GM21619 (cell line): ENCODE results near the gene PCDH15.
"Not testable (repeated sequence)": the region's sequence is repeated elsewhere in the genome, so short reads cannot be mapped to it uniquely, and the experiment has no call there.

ENCODE experiments used
- ATAC-seq: cut with Tn5 transposase; IDR thresholded peaks from one replicate; pipeline ENCODE4 v1.9.1; 2021; ENCODE audit not compliant: unreplicated experiment

PCDH15 gene

DNA sequence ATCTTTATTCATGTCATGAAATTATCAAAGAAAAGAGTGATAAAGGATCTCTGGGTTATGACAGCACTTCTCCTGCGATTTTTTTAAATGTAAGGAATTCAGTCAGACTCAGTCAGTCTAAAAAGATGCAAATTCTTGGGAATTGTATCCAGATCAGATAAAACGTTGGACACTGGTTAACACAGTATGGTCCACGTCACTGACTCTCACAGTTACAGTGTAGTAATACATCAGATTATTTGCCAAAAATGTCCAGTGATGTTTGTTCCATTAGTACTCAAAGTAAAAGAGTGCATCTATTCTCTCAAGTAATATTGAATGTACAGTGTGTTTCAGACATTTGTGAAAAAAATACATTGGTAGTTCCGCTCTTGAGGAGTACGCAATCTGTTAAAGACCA is 224.5 kb downstream of the PCDH15 start:
- ATAC-seq: no peak

DNA sequence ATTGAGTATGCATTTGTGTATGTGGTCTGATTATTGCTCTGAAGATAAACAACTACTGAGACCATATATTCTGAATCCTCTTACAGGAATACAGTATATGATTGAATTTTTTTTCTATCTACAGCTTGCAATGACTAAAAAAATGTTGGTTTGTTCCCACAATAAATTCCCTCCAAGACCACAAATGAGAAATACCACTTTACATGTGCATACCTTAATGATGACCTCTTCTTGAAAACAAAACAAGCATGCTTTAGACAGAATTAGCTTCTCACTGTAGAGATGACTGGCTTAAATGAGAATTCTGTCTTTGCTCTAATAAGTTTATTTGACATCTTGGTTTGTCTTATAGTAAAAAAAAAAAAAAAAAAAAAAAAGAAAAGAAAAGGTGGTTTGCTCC is 241.5 kb downstream of the PCDH15 start:
- ATAC-seq: no peak

DNA sequence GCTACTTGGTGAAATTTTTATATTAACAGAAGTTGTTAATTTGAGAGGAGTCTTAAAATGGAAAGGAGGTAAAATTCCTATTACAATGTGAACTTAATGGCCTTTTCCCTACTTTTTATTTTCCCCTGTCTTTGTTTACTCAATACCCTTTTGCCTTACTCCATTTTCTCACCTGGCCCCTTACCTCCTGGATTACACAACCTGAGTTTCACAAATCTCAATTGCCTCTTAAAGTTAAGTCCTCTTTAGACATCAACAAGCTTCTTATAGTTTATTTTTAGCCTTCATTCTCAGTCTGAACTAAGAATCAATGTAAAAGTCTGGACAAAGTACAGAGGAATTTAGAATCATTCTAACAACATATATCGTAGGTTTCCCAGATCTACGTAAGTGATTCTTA is 247.0 kb downstream of the PCDH15 start:
- ATAC-seq: no peak

DNA sequence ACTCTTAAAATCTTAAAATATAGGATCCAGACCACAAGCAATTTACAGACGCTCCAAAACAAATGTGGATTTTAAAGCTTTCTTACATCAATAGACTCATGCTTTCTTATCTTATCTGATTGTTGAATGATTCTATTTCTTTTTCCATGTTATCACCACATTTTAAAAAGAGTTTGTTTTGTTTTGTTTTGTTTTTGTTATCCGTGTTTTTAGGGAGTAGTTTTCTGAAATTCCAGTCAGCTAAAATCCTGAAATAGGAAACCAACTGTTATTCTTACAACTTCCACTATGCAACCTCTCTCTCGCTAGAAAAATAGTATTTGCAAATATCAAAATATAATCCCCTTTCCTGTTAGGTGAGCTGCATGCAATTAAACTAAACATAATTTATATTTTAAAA is 251.0 kb downstream of the PCDH15 start:
- no peak for ATAC-seq

DNA sequence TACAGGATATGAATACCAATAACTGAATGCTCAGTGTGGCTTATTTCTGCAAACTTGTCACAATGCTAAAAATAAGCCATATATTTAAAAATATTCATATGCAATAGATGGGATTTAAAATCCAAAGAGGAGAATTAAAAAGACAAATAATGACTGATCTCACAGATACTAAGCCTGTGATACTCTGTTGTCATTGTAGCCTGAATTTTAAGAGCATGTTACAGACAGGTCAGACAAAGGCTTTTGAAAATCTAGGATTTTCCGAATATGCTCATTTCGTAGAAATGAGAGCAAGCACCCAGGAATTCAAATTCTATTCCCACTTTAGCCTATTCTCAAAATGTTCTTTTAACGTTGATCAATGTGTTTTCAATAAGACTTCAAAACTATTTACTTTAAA is 269.7 kb downstream of the PCDH15 start:
- ATAC-seq: no peak

GRCh38 chr10:54530299-54530698 is 270.7 kb downstream of the PCDH15 start:
- no peak for ATAC-seq

DNA sequence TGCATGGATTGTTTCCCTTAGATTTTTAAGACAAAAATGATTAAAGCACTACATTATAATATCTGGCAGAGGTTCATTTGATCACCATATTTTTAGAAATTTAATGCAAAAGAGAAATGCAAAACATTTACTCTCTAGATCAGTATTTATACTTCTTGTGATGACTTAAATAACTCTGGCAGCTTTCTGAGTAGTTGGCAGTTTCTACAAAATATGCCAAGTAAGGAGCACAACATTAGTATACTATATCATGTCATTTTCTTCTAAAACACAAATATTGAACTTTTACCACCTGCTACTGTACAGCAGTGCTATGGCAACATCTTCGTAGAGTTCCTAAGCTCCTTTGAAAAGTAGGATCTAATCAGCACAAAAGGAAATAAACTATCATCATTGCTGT is 275.2 kb downstream of the PCDH15 start:
- ATAC-seq: no peak

GRCh38 chr10:54515244-54515643 is 285.8 kb downstream of the PCDH15 start:
- not testable (repeated sequence) for ATAC-seq

DNA sequence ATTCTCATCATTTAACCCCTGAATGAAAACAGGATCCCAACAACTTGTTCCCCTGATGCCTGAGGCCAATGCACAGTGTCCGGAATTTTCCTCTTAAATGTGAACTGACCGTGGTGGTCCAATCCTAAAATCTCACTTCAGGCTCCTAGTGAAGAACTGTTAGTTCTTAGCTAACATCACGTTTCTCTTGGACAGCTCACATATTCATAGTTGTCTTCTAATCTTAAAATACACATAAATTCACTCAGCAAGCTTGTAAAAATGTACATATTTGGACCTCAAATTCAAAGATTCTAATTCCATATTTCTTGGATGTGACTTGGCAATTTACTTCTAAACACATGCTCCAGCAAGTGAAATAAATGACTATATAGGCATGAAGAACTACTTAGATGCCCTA is 297.2 kb downstream of the PCDH15 start:
- no peak for ATAC-seq

- ATAC-seq: no peak
These were observed 299.1 kb downstream of the PCDH15 start for GRCh38 chr10:54501929-54502328.

DNA sequence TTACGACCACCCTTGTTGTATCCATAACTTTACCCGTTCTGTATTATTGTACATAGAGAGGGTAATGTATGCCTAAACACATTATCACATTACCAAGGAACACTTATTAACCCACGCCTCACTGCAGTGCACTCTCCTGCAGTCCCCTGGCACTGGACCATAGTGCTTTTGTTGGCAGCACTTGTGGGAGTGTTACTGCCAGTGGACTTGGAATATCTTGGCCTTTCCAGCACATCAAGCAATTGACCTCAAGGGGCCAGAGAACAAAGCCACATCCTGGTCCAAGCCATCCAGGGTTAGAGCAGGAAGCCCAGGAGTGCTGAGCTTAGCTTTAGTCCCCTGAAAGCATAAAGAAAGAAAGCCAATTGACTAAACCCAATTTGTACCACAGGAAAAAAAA is 304.2 kb downstream of the PCDH15 start:
- no peak for ATAC-seq

DNA sequence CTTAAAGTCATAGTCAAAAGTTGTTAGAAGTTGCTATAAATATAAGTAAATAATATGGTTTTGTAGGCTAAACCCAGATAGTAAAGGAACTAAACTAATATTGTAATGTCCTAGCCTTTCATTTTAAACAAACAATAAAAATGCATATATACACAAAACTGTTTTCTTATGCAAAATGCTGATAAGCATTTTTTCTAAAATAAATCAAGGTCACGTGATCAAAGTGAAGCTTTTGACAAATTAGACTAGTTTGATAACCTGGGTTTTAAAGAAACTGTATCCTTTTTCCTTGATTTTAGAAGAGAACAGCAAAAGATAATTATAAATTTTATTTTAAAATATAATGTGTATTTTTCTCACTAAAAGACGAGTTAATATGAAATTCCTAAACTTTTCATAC is 313.3 kb downstream of the PCDH15 start:
- no peak for ATAC-seq

- ATAC-seq: no peak
These were observed 315.1 kb downstream of the PCDH15 start for GRCh38 chr10:54485971-54486370.

DNA sequence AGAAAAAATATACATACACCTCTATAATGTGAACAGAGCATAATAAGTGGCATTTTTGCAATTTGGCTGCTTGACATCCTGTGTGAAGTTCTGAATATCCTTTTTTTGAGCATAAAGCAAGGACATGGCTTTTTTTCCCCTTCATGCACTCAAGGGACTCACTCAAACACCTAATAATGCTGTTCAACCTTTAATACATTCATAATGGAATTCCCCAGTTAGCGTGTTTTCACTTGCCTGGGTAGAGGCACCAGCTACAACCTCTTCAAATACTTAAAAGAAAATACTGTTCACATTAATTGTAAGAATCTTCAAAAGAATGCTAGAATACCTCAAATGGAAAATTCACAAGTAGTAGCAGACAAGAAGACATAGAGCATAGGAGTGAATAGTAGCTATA is 316.8 kb downstream of the PCDH15 start:
- no peak for ATAC-seq

GRCh38 chr10:54478601-54479000 is 322.4 kb downstream of the PCDH15 start:
- no peak for ATAC-seq

- no peak for ATAC-seq
These were observed 323.3 kb downstream of the PCDH15 start for GRCh38 chr10:54477738-54478137.

GRCh38 chr10:54470324-54470631 is 330.8 kb downstream of the PCDH15 start:
- no peak for ATAC-seq

DNA sequence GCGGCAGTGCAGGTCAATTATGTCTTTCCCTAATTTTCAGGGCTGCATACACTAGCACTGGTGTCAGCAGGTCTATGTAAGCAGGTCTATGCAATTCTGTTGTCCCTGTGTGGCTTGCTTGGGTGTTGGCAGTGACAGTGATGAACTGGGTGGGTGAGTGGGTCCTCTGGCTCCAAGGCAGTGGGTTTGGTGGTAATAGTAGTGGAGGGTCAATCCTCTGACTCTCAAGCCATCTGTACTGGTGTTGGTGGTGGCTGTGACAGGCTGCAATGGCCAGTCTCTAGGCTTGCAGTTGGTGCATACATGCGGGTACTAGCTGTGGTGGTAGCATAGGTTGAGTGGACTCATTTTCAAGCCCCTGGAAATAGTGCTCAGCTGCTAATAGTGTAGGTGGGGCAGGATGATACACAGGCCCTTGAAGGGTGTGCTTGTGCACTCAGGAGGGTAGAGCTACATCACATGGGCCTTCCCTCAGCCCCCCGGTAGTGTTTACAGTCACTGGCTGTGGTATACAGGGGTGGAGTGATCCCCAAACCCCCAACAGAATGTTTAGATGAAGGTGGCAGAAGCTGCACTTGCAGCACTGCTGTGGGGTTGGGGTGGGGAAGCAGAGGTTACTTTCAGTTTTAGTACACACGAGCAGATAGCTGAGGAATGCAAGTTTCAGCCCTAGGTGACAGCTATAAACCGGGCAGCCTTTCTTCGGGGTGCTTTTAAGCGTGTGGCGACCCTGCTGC is 331.3 kb downstream of the PCDH15 start:
- ATAC-seq: no peak

GRCh38 chr10:54454271-54454670 is 346.8 kb downstream of the PCDH15 start:
- no peak for ATAC-seq

DNA sequence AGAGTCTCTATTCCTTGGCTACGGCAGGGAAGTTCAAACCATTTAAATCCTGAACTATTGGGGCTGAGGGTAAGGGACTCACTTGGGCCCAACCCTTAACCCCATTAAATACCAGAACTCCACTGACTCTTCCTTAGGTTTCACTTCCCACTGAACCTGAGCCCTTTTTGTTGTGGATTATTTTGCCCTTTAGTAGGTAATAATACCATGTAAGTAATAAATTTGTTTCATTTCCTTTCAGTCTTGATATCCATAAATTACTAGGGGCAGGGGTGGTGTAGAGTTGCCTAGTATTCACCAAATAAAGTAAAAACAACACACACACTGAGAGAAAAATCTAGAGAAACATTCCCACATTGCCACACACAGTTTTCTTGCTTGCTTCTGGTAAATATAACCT is 352.0 kb downstream of the PCDH15 start:
- ATAC-seq: no peak

- no peak for ATAC-seq
These were observed 356.9 kb downstream of the PCDH15 start for GRCh38 chr10:54444170-54444569.

DNA sequence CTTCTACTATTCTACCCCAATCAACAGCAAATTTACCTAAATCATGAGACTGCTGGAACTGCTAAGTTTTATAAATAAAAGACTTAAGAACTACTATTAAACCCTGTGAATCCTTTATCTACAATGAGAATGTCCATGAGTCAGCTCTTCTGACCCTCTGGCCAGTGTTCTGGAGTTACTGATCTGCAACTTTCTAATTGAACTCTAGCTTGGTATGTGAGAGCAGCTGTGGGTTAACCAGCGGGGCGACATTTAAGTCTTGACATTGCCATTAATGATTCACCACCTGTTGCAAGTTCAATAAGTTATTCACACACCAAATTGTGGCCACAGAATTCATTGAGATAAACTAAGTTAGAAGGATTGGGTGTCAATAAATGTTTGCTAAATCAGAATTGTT is 359.8 kb downstream of the PCDH15 start:
- no peak for ATAC-seq

GRCh38 chr10:54434782-54435181 is 366.2 kb downstream of the PCDH15 start:
- ATAC-seq: no peak

DNA sequence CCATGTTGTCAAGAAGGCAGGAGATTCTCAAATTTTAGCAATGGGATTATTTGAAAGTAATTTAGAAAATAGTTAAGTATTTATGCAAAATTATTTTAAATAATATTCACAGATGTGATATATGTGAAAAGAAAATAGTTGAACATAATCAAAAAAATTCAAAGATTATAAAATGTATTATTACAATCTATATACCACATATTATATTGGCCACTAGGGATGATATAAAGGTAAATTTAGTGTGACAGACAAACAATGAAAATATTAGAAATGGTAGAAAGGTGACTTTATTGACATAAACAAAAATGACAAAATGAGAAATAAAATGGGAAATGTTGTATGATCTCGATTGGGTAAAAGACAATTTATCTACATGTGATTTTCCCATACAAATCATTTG is 385.5 kb downstream of the PCDH15 start:
- ATAC-seq: no peak
